ENCODE measurements around the gene RNF180. TPM values are rescaled to one million over a fixed set of nuclear protein-coding genes. Genes with fewer than 3 reads are reported as not detected.

RNF180 gene
- total RNA-seq, 1 experiment from 2014 or later: 2.7 TPM

DNA sequence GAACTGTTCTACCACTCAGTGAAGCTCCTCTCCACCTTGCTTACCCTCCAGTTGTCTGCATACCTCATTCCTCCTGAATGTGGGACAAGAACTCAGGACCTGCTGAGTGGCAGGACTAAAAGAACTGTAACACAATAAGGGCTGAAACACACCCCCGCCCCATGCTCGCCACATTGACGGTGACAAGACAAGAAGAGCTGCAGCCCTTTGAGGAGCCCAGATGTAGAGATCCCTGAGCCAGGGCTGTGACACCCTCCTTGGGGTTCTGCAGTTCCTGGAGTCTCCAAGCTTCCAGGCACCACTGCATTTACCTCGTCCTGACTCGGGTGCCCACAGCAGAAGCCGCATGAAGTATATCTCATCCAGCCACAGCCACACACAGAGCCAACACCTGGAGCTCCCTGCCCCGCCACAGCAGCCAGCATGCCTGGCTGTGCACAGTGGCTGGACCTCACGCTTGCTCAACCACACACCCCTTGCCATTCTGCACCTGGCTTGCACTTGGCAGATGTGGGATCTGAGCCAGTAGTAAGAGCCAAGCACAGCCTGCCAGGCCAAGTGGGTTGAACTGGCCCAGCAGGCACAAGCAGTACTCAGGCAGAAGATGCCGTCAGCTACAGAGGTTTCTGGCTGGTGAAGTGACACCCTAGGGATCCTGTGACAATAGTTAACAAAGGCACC is 166.1 kb downstream of the RNF180 start (continued):
- TF ChIP-seq CTCF (IDR thresholded peaks at IDR 0.05) (no peak), ZNF416 (CRISPR knock-in tag; IDR thresholded peaks at IDR 0.05) (no peak), NR1H2 (CRISPR knock-in tag; IDR thresholded peaks at IDR 0.05) (no peak), OVOL2 (CRISPR knock-in tag; IDR thresholded peaks at IDR 0.05; ENCODE audit: borderline replicate concordance) (no peak), GRHL2 (CRISPR knock-in tag; IDR thresholded peaks at IDR 0.05; ENCODE audit: insufficient replicate concordance, severe bottlenecking) (no peak), SMAD3 (CRISPR knock-in tag; IDR thresholded peaks at IDR 0.05; ENCODE audit: borderline replicate concordance) (no peak), FOXJ3 (CRISPR knock-in tag; IDR thresholded peaks at IDR 0.05; ENCODE audit: borderline replicate concordance) (no peak), TCF7 (CRISPR knock-in tag; IDR thresholded peaks at IDR 0.05; ENCODE audit: low read depth) (no peak), TP53 (CRISPR knock-in tag; IDR thresholded peaks at IDR 0.05) (no peak), NFYB (CRISPR knock-in tag; conservative IDR thresholded peaks at IDR 0.05; ENCODE audit: low read depth) (no peak)

DNA sequence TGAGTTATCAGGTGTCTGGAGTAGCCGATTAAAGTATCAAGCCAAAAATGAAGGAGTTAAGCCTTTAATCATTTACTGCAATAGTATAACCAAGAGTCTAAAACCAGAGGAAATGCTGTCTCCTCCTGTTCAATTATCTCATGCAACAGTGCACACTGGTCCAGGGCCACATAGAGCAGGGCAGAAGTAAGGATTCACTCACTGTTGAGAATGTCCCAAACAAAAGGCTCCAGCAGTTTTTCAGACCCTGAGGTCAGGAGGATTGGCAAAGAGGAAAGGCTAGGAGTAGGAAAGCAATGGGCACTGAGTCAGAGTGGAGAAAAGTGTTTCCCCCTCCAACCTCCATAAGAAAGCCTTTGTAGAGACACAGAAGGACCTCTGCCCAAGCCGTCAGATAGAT is 168.2 kb downstream of the RNF180 start:
- Mint-ChIP-seq H3K36me3 (no peaks in the 10 kb centered on the region), H3K4me1 (peaks cover 5% of the 10 kb centered on the region), H3K27me3 (ENCODE audit: low read depth) (no peaks in the 10 kb centered on the region), H3K4me3 (no peak overlapping the region), H3K9me3 (no peaks in the 10 kb centered on the region), H3K27ac (no peak overlapping the region)
- POLR2A ChIA-PET: no interaction called here
- no peak for DNase-seq (ENCODE audit: low spot score)
- no peak for TF ChIP-seq ETV6 (CRISPR knock-in tag; IDR thresholded peaks at IDR 0.05)
- TF ChIP-seq AFF4 (CRISPR knock-in tag; IDR thresholded peaks at IDR 0.05; ENCODE audit: borderline replicate concordance): no peak
- no peak for TF ChIP-seq OVOL2 (CRISPR knock-in tag; IDR thresholded peaks at IDR 0.05; ENCODE audit: borderline replicate concordance)
- no peak for TF ChIP-seq NR1H2 (CRISPR knock-in tag; IDR thresholded peaks at IDR 0.05)
- TF ChIP-seq ELF4 (CRISPR knock-in tag; IDR thresholded peaks at IDR 0.05; ENCODE audit: low read depth): no peak
- TF ChIP-seq, protein P1, sequence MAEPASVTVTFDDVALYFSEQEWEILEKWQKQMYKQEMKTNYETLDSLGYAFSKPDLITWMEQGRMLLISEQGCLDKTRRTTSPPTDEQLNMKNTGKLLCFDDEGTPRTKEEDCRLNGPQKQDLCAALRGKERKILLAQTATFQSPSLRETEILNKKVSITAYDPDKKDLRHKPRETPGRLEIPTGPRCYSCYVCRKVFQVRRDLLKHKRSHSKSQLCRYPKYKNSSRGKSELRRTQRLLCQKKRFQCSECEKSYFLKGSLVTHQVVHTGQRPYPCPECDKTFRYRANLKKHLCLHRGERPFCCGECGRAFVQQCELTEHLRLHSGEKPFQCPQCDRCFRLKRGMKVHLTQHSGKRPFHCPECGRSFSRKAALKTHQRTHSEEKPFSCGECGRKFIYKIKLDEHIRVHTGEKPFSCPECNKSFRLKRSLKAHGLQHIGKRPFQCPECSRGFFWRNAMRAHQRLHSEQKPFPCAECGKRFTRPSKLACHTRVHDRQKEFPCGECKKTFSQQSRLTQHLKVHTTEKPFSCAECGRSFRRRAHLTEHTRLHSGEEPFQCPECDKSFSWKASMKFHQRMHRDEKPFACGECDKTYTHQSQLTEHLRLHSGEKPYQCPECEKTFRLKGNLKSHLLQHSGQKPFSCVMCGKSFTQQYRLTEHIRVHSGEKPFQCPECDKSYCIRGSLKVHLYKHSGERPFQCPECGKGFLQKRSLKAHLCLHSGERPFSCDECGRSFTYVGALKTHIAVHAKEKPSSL (CRISPR knock-in tag; conservative IDR thresholded peaks at IDR 0.05): no peak
- TF ChIP-seq E2F5 (CRISPR knock-in tag; IDR thresholded peaks at IDR 0.05): no peak
- TF ChIP-seq CTCF (IDR thresholded peaks at IDR 0.05): no peak
- TF ChIP-seq, protein P2, sequence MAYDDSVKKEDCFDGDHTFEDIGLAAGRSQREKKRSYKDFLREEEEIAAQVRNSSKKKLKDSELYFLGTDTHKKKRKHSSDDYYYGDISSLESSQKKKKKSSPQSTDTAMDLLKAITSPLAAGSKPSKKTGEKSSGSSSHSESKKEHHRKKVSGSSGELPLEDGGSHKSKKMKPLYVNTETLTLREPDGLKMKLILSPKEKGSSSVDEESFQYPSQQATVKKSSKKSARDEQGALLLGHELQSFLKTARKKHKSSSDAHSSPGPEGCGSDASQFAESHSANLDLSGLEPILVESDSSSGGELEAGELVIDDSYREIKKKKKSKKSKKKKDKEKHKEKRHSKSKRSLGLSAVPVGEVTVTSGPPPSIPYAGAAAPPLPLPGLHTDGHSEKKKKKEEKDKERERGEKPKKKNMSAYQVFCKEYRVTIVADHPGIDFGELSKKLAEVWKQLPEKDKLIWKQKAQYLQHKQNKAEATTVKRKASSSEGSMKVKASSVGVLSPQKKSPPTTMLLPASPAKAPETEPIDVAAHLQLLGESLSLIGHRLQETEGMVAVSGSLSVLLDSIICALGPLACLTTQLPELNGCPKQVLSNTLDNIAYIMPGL (CRISPR knock-in tag; IDR thresholded peaks at IDR 0.05): no peak
- TF ChIP-seq ESRRA (CRISPR knock-in tag; IDR thresholded peaks at IDR 0.05; ENCODE audit: borderline replicate concordance): no peak
- TF ChIP-seq, protein P3, sequence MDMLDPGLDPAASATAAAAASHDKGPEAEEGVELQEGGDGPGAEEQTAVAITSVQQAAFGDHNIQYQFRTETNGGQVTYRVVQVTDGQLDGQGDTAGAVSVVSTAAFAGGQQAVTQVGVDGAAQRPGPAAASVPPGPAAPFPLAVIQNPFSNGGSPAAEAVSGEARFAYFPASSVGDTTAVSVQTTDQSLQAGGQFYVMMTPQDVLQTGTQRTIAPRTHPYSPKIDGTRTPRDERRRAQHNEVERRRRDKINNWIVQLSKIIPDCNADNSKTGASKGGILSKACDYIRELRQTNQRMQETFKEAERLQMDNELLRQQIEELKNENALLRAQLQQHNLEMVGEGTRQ (CRISPR knock-in tag; IDR thresholded peaks at IDR 0.05): no peak
- TF ChIP-seq JAZF1 (CRISPR knock-in tag; IDR thresholded peaks at IDR 0.05): no peak
- TF ChIP-seq CBFB (CRISPR knock-in tag; IDR thresholded peaks at IDR 0.05; ENCODE audit: low read depth): no peak
- TF ChIP-seq JUN (CRISPR knock-in tag; IDR thresholded peaks at IDR 0.05): no peak
- ATAC-seq: peak; percentile 43
- CTCF ChIA-PET: no interaction called here

Measured in WTC11 (cell line).